HepG2 (cell line): ENCODE measurements around the gene NAV2. TPM values are rescaled to one million over a fixed set of nuclear protein-coding genes. Genes with fewer than 3 reads are reported as not detected.

Experiments used
- ATAC-seq: fragments of 200-7000 bp; cut with Tn5 transposase; 3 replicates; pipeline ENCODE4 v1.9.1; 2020; ENCODE audit warnings: mild to moderate bottlenecking, moderate library complexity
- BruUV-seq: library from RNA; stranded (reverse); fragments of 400-500 nt; replicated peaks from 2 replicates; lab custom pipeline; 2021; lab: Mats Ljungman, UMichigan
- CTCF ChIA-PET: fragments of 300-600 bp; formaldehyde crosslinking; extraction: SDS; loops from one replicate; lab custom pipeline; 2021; ENCODE audit warnings: low total read pairs, inconsistent platforms, low intra/inter-chr PET ratio; lab: Yijun Ruan, JAX
- POLR2A ChIA-PET: fragments of 350-600 bp; sonication (Branson Sonifier 250); formaldehyde crosslinking; loops from one replicate; lab custom pipeline; 2020; ENCODE audit warnings: antibody characterized with exemption, inconsistent platforms; lab: Yijun Ruan, JAX
- DNase-seq: peaks from one replicate; pipeline ENCODE4 v3.0.0-alpha.2; 2015; ENCODE audit warnings: low spot score
- FAIRE-seq: peaks from 3 replicates; lab custom pipeline; 2011; peaks lifted over from hg19 to GRCh38; lab: Jason Lieb, UNC
- H2AFZ ChIP-seq: one replicate; pipeline ENCODE4 v1.6.1; 2011; ENCODE audit warnings: low read length, inconsistent platforms
- H3K27ac ChIP-seq: fragments of 300-600 bp; 3 replicates; pipeline ENCODE4 v1.8.0; 2011; ENCODE audit warnings: mixed run types, mild to moderate bottlenecking, mixed read lengths, low read length, inconsistent platforms; ENCODE audit not compliant: insufficient read depth; ENCODE audit errors: extremely low read length
- H3K27me3 ChIP-seq, 2 experiments: fragments of 200-600 bp in 1 of 2; 2 replicates in 1 of 2; 3 replicates in 1 of 2; pipeline versions ENCODE4 v1.6.0 to v1.8.0; 2011; ENCODE audit warnings: low read length in 2 of 2, mild to moderate bottlenecking in 2 of 2, moderate library complexity in 2 of 2, inconsistent platforms in 1 of 2; ENCODE audit not compliant: insufficient read depth in 2 of 2, control insufficient read depth in 1 of 2
- H3K36me3 ChIP-seq, 2 experiments: fragments of 200-600 bp in 1 of 2; replicated peaks in 1 of 2; 2 replicates in 1 of 2; 3 replicates in 1 of 2; pipeline versions ENCODE4 v1.5.1 to v1.8.0; 2011; ENCODE audit warnings: low read length in 2 of 2, inconsistent platforms in 1 of 2; ENCODE audit not compliant: insufficient read depth in 2 of 2, control insufficient read depth in 1 of 2
- H3K4me1 ChIP-seq: 2 replicates; pipeline ENCODE4 v1.5.1; 2012; ENCODE audit warnings: low read length, inconsistent platforms; ENCODE audit not compliant: insufficient read depth
- H3K4me2 ChIP-seq: 2 replicates; pipeline ENCODE4 v1.6.0; 2011; ENCODE audit warnings: low read depth, low read length, inconsistent platforms
- H3K4me3 ChIP-seq, 3 experiments: fragments of 200-600 bp in 1 of 3; sonication (generic), shearing (Covaris generic) in 1 of 3; replicated peaks in 1 of 3; 2 replicates each; pipeline ENCODE4 v1.5.1; 2011 to 2016; ENCODE audit warnings: low read length in 3 of 3, inconsistent platforms in 2 of 3, low read depth in 2 of 3, mild to moderate bottlenecking in 2 of 3, control low read depth in 1 of 3, mixed read lengths in 1 of 3; ENCODE audit not compliant: insufficient read depth in 1 of 3
- H3K79me2 ChIP-seq: one replicate; pipeline ENCODE4 v1.6.1; 2011; ENCODE audit warnings: low read length, inconsistent platforms; ENCODE audit not compliant: insufficient read depth
- H3K9ac ChIP-seq: 2 replicates; pipeline ENCODE4 v1.6.0; 2011; ENCODE audit warnings: mild to moderate bottlenecking, low read depth, low read length, inconsistent platforms; ENCODE audit not compliant: insufficient read depth
- H3K9me3 ChIP-seq: 2 replicates; pipeline ENCODE4 v1.5.1; 2012; ENCODE audit warnings: mild to moderate bottlenecking, low read length
- H4K20me1 ChIP-seq: 2 replicates; pipeline ENCODE4 v1.6.0; 2011; ENCODE audit warnings: inconsistent platforms, mild to moderate bottlenecking, low read length, moderate library complexity; ENCODE audit not compliant: insufficient read depth
- ZBTB8A ChIP-seq: sonication (generic); formaldehyde crosslinking; IDR thresholded peaks from 2 replicates; pipeline ENCODE4 v1.4.0; 2020; ENCODE audit warnings: mild to moderate bottlenecking, low read depth, missing genetic modification reagents, borderline replicate concordance
- ZHX2 ChIP-seq, 2 experiments: sonication (generic) in 1 of 2; formaldehyde crosslinking in 1 of 2; IDR thresholded peaks; 2 replicates each; pipeline versions ENCODE4 v1.6.1 to v1.9.0; 2014 to 2022; ENCODE audit warnings: antibody characterized with exemption in 1 of 2, borderline replicate concordance in 1 of 2, inconsistent platforms in 1 of 2, low read depth in 1 of 2, missing genetic modification reagents in 1 of 2
- ZNF569 ChIP-seq: sonication (generic); formaldehyde crosslinking; IDR thresholded peaks from 2 replicates; pipeline ENCODE4 v1.5.0; 2020; ENCODE audit warnings: mild to moderate bottlenecking, missing genetic modification reagents, moderate library complexity, borderline replicate concordance
- ZNF577 ChIP-seq: sonication (generic); formaldehyde crosslinking; IDR thresholded peaks from 2 replicates; pipeline ENCODE4 v1.4.0; 2020; ENCODE audit warnings: mild to moderate bottlenecking, low read depth, missing genetic modification reagents, borderline replicate concordance
- ZUFSP ChIP-seq: sonication (generic); formaldehyde crosslinking; IDR thresholded peaks from 2 replicates; pipeline ENCODE4 v1.9.0; 2021; ENCODE audit warnings: missing genetic modification reagents, mild to moderate bottlenecking, borderline replicate concordance
- in situ Hi-C: cut with HindIII; loops from 2 replicates; pipeline ENCODE4 v1.10.0; 2017; ENCODE audit warnings: low pct_unique_long_range_greater_than_20kb; ENCODE audit not compliant: extremely low pct_ligation_motif_present
- intact Hi-C: fragments of 100-400 bp; cut with micrococcal nuclease; formaldehyde crosslinking; loops from one replicate; pipeline ENCODE4 v1.10.0; 2022; ENCODE audit not compliant: unreplicated experiment
- polyA plus RNA-seq, 8 experiments: library from polyadenylated mRNA; depleted of rRNA in 3 of 8; stranded (reverse) in 7 of 8; unstranded in 1 of 8; fragments of >200 nt; fragmentation: Illumina TruSeq in 4 of 8; extraction: Trizol in 4 of 8; gene quantifications; 2 replicates each; pipeline versions ENCODE4 v1.2.1 to v1.2.3, GENCODE V29; 2011 to 2016; ENCODE audit warnings: low read depth in 4 of 8, missing spikeins in 1 of 8, mixed read lengths in 1 of 8; ENCODE audit not compliant: insufficient read depth in 1 of 8
- total RNA-seq, 5 experiments: library from RNA; depleted of rRNA; stranded (reverse); fragments of >200 nt; fragmentation: Illumina TruSeq; extraction: Trizol; gene quantifications; 2 replicates each; pipeline ENCODE4 v1.2.3, GENCODE V29; 2016; ENCODE audit warnings: low read depth in 1 of 5
- TF ChIP-seq, protein P1 (sequence below): sonication (generic); formaldehyde crosslinking; conservative IDR thresholded peaks from 2 replicates; pipeline ENCODE4 v1.4.0; 2020; ENCODE audit warnings: mild to moderate bottlenecking, missing genetic modification reagents, moderate library complexity

NAV2 gene
- total and polyA plus RNA-seq, 2 of the 13 experiments (the other 11 are each of a cell fraction or from before 2014, with no cell fraction given), result 9.3 to 34.6 TPM

- no peak overlapping the region for H3K4me3 ChIP-seq
- no peaks in the 10 kb centered on the region for H3K9me3 ChIP-seq
- intact Hi-C loops, result no loop called here
- no peak overlapping the region for H3K4me2 ChIP-seq
- in situ Hi-C loops, result no loop called here
- CTCF ChIA-PET, result no interaction called here
- TF ChIP-seq ZUFSP (no peak), ZBTB8A (CRISPR knock-in tag) (no peak), ZHX2 (IDR thresholded peaks at IDR 0.05; ENCODE audit: low read depth) (no peak), ZHX2 (CRISPR knock-in tag; IDR thresholded peaks at IDR 0.05; ENCODE audit: borderline replicate concordance) (no peak), ZNF569 (CRISPR knock-in tag) (no peak), ZNF577 (CRISPR knock-in tag) (no peak)
- TF ChIP-seq, protein P1, sequence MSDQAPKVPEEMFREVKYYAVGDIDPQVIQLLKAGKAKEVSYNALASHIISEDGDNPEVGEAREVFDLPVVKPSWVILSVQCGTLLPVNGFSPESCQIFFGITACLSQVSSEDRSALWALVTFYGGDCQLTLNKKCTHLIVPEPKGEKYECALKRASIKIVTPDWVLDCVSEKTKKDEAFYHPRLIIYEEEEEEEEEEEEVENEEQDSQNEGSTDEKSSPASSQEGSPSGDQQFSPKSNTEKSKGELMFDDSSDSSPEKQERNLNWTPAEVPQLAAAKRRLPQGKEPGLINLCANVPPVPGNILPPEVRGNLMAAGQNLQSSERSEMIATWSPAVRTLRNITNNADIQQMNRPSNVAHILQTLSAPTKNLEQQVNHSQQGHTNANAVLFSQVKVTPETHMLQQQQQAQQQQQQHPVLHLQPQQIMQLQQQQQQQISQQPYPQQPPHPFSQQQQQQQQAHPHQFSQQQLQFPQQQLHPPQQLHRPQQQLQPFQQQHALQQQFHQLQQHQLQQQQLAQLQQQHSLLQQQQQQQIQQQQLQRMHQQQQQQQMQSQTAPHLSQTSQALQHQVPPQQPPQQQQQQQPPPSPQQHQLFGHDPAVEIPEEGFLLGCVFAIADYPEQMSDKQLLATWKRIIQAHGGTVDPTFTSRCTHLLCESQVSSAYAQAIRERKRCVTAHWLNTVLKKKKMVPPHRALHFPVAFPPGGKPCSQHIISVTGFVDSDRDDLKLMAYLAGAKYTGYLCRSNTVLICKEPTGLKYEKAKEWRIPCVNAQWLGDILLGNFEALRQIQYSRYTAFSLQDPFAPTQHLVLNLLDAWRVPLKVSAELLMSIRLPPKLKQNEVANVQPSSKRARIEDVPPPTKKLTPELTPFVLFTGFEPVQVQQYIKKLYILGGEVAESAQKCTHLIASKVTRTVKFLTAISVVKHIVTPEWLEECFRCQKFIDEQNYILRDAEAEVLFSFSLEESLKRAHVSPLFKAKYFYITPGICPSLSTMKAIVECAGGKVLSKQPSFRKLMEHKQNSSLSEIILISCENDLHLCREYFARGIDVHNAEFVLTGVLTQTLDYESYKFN, result no peak
- TF ChIP-seq, all 625 proteins: peak for 0
- no peak overlapping the region for H2AFZ ChIP-seq
- no peaks in the 10 kb centered on the region for H3K36me3 ChIP-seq
- ATAC-seq, result no peak
- DNase-seq, result no peak
- no peak for FAIRE-seq
- no peak overlapping the region for H3K9ac ChIP-seq
- POLR2A ChIA-PET, result no interaction called here
- H3K4me1 ChIP-seq, result no peaks in the 10 kb centered on the region
- no peaks in the 10 kb centered on the region for H4K20me1 ChIP-seq
- no peaks in the 10 kb centered on the region for H3K79me2 ChIP-seq
- no peak overlapping the region for H3K27ac ChIP-seq
- no TSS peak for BruUV-seq
- peaks cover 0 to 15% of the 10 kb centered on the region in 2 experiments; a peak in 3 of 5 replicates for H3K27me3 ChIP-seq
These were observed 167.4 kb downstream of the NAV2 start for GRCh38 chr11:19880088-19880345.
